ENCODE data around the gene PABPN1L.

DNA sequence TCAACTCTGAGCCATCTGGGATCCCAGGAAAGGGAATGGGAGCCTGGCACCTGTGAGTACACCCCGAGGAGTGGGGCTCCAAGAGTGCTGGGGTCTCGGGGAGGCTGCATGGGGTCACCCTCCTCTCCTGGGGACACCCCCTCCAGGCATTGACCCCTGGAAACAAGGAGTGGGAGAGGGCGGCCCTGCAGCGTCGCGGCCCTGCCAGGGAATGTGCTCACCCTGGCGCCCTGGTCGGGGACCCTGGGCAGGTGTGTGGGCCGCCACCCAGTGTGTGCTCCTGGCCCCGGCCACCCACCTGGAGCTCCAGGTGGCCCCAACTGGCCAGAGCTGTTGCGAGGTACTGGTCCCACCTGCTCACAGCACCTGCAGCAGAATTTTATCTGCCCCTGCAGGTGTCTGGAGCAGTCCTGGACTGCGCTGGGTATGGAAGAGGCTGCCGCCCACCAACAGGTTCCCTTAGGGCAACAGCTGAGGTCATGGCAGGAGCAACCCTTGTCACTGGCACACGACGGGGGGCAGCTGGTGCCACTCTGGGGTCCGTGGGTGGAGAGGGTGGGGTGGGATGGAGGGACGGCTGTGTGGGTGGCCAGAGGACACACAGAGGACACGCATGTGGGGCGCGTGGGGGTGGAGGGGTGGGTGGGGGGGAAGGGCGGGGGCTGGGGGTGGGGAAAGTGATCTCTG, 5.4 kb upstream of the PABPN1L start:
- TF ChIP-seq, protein P1, sequence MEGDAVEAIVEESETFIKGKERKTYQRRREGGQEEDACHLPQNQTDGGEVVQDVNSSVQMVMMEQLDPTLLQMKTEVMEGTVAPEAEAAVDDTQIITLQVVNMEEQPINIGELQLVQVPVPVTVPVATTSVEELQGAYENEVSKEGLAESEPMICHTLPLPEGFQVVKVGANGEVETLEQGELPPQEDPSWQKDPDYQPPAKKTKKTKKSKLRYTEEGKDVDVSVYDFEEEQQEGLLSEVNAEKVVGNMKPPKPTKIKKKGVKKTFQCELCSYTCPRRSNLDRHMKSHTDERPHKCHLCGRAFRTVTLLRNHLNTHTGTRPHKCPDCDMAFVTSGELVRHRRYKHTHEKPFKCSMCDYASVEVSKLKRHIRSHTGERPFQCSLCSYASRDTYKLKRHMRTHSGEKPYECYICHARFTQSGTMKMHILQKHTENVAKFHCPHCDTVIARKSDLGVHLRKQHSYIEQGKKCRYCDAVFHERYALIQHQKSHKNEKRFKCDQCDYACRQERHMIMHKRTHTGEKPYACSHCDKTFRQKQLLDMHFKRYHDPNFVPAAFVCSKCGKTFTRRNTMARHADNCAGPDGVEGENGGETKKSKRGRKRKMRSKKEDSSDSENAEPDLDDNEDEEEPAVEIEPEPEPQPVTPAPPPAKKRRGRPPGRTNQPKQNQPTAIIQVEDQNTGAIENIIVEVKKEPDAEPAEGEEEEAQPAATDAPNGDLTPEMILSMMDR (conservative IDR thresholded peaks at IDR 0.05): no peak
- no peak for TF ChIP-seq ZFX (IDR thresholded peaks at IDR 0.05)

All from C4-2B (cell line).